Subcutaneous abdominal adipose tissue (tissue), 5 donors: Measurements from ENCODE around the gene TREM1.

ENCODE experiments used
- H3K27ac ChIP-seq: one replicate; pipeline ENCODE4 v1.7.0; 2013; ENCODE audit warnings: low read depth, mild to moderate bottlenecking, inconsistent platforms, low read length, moderate library complexity
- H3K27me3 ChIP-seq, 5 donors: one replicate each; pipeline ENCODE4 v1.7.0; 2013; ENCODE audit warnings: low read length in 5 of 5, inconsistent platforms in 1 of 5; ENCODE audit not compliant: control insufficient read depth in 5 of 5, insufficient read depth in 4 of 5
- H3K36me3 ChIP-seq, 5 donors: one replicate each; pipeline ENCODE4 v1.7.0; 2013; ENCODE audit warnings: low read length in 5 of 5; ENCODE audit not compliant: control insufficient read depth in 5 of 5, insufficient read depth in 5 of 5
- H3K4me1 ChIP-seq, 5 donors: one replicate each; pipeline ENCODE4 v1.7.0; 2013; ENCODE audit warnings: low read length in 5 of 5, mild to moderate bottlenecking in 3 of 5, moderate library complexity in 1 of 5; ENCODE audit not compliant: control insufficient read depth in 5 of 5, insufficient read depth in 5 of 5
- H3K4me3 ChIP-seq, 5 donors: one replicate each; pipeline ENCODE4 v1.7.0; 2013; ENCODE audit warnings: low read length in 5 of 5, low read depth in 1 of 5
- H3K9ac ChIP-seq, 5 donors: one replicate each; pipeline ENCODE4 v1.7.0; 2013; ENCODE audit warnings: low read length in 5 of 5, mild to moderate bottlenecking in 4 of 5, moderate library complexity in 3 of 5
- H3K9me3 ChIP-seq, 5 donors: one replicate each; pipeline ENCODE4 v1.7.0; 2013; ENCODE audit warnings: low read length in 5 of 5; ENCODE audit not compliant: control insufficient read depth in 5 of 5
- donor health status: healthy.
- donor health status: healthy.
- donor health status: healthy.
- donor health status: healthy.
- donor health status: healthy.

Gene TREM1

GRCh38 chr6:41278699-41279405 is 7.6 kb downstream of the TREM1 start:
- Histone ChIP-seq H3K36me3 (no peaks in the 10 kb centered on the region), H3K4me3 (no peak overlapping the region), H3K27me3 (peaks cover 0 to 8% (median 4%) of the 10 kb centered on the region in 5 donors), H3K9ac (no peak overlapping the region), H3K9me3 (no peaks in the 10 kb centered on the region), H3K27ac (no peak overlapping the region), H3K4me1 (peaks cover 0 to 27% (median 12%) of the 10 kb centered on the region in 5 donors)

DNA sequence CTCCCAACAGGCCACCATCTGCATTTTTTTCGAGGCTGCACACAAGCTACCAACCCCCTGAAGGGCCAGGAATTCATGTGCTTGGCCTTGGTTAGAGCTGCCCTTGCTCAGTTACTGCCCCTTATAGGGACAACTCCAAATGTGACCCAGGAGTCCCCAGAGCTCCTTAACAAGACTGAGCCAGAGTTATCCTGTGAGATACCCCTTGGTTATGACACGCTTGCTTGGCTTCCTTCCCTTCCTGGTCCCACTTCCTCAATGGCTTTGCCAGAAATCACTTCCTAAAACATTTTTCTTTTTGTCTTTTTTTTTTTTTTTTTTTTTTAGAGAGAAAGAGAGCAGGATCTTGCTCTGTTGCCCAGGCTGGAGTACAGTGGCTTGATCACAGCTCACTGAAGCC is 8.9 kb downstream of the TREM1 start:
- H3K4me1 ChIP-seq = peaks cover 0 to 29% (median 12%) of the 10 kb centered on the region in 5 donors
- no peak overlapping the region for H3K4me3 ChIP-seq
- H3K27me3 ChIP-seq = peaks cover 0 to 12% (median 3%) of the 10 kb centered on the region in 5 donors
- H3K36me3 ChIP-seq = no peaks in the 10 kb centered on the region
- H3K9me3 ChIP-seq = no peaks in the 10 kb centered on the region
- no peak overlapping the region for H3K27ac ChIP-seq
- H3K9ac ChIP-seq = no peak overlapping the region

GRCh38 chr6:41275489-41275888 is 11.0 kb downstream of the TREM1 start:
- Histone ChIP-seq H3K4me3 (no peak overlapping the region), H3K36me3 (no peaks in the 10 kb centered on the region), H3K27me3 (peaks cover 0 to 12% (median 3%) of the 10 kb centered on the region in 5 donors), H3K27ac (no peak overlapping the region), H3K9me3 (no peaks in the 10 kb centered on the region), H3K4me1 (peaks cover 0 to 31% (median 12%) of the 10 kb centered on the region in 5 donors), H3K9ac (no peak overlapping the region)

DNA sequence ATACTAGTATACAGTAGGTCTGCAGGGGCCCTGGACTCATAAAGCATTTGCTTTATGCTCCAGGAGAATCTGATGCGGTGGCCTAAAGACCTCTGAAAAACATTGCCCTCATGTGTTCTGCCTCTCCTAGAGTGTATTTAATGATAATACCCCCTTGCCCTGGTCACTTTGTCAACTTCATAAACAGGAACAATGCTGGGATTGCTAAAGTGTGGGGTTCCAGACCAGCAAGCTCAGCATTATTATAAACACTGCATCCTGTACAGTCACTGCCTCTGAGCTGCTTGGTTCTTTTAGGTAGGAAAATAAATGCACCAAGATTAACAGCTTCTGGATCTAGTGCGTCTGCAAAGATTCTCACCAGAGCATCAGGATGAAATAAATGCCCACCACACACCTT is 12.2 kb downstream of the TREM1 start:
- no peaks in the 10 kb centered on the region for H3K36me3 ChIP-seq
- no peak overlapping the region for H3K27ac ChIP-seq
- H3K4me3 ChIP-seq = no peak overlapping the region
- H3K27me3 ChIP-seq = peaks cover 0 to 12% (median 3%) of the 10 kb centered on the region in 5 donors
- peaks cover 0 to 30% (median 12%) of the 10 kb centered on the region in 5 donors for H3K4me1 ChIP-seq
- no peak overlapping the region for H3K9ac ChIP-seq
- no peaks in the 10 kb centered on the region for H3K9me3 ChIP-seq

DNA sequence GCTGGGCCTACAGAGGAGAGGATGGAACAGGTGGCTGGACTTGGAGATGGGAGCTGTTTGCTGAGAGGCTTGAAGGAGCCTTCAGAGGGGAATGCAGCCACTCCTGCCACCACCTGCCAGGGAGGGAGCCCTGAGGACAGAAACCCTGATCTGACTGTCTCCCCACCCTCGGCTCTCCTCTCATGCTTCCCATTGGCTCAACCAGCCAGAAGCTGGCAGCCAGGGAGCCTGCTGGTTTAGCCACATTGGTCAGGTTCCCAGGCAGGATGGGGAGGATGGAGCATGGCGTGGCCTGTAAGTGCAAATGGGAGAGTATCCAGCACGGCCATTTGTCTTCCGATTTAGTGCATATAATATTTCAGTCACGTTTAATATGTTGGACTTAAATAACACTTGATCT is 12.8 kb downstream of the TREM1 start:
- Histone ChIP-seq H3K4me3 (no peak overlapping the region), H3K27ac (no peak overlapping the region), H3K36me3 (no peaks in the 10 kb centered on the region), H3K9ac (no peak overlapping the region), H3K4me1 (peaks cover 0 to 25% (median 8%) of the 10 kb centered on the region in 5 donors), H3K27me3 (peaks cover 0 to 12% (median 3%) of the 10 kb centered on the region in 5 donors), H3K9me3 (no peaks in the 10 kb centered on the region)

DNA sequence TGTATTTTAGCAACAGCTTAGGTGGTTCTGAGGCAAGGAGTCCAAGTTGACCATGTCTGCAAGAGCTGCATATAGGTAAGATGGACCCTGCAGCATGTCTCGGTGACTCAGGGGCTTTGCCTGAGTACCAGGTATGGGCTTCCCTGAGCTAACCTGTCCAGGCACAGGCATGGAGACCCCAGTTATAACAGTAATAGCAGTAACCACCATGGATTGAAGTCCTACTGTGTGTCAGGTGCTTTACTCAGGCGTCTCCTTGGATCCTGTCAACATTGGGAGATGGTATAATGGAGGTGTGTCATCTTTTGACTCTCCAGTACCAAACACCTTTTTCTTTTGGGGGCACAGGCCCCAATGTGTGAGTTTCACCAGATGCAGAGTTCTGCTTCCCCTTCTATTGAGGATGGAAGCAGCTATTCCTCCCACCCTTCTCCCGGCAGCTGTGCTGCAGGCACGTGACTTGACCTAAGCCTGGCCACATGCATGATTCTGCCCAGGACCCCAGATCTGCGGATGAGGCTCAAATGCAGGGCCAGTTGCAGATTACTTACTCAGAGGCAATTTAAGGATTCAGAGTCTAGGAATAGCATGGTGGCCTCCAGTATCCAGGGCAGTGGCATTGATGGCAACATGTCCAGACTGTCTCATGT is 13.8 kb downstream of the TREM1 start:
- Histone ChIP-seq H3K27me3 (peaks cover 0 to 12% (median 3%) of the 10 kb centered on the region in 5 donors), H3K9me3 (no peaks in the 10 kb centered on the region), H3K36me3 (no peaks in the 10 kb centered on the region), H3K4me3 (no peak overlapping the region), H3K9ac (no peak overlapping the region), H3K4me1 (peaks cover 0 to 20% (median 3%) of the 10 kb centered on the region in 5 donors), H3K27ac (no peak overlapping the region)

DNA sequence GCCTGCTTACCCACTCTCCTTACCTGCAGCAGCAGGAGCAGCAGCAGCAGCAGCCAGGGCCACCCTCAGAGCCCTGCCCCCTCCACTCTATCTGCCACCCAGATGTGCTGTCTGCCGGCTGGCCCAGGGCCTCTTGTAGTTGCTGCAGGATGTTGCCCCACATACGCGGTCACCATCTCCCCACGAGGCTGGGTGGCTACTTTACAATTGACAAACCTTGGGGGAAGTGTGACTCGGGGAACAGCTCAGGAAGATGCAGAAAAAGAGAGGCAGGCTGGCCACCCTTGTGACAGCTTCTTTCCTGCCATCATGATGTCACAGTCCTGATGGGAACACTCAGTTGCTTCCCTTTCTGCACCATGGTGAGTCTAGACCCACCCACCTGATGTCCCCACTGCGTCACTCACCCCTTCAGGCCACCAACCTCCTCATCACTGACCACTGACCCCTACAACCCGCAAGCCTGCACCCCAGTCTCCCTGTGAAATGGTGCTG is 14.5 kb downstream of the TREM1 start:
- Histone ChIP-seq H3K27me3 (peaks cover 0 to 12% (median 3%) of the 10 kb centered on the region in 5 donors), H3K4me1 (peaks cover 0 to 14% (median under 1%) of the 10 kb centered on the region in 5 donors), H3K4me3 (no peak overlapping the region), H3K9me3 (no peaks in the 10 kb centered on the region), H3K36me3 (no peaks in the 10 kb centered on the region), H3K27ac (no peak overlapping the region), H3K9ac (no peak overlapping the region)

GRCh38 chr6:41269716-41270115 is 16.8 kb downstream of the TREM1 start:
- Histone ChIP-seq H3K27me3 (peaks cover 0 to 4% (median 3%) of the 10 kb centered on the region in 5 donors), H3K4me3 (no peak overlapping the region), H3K36me3 (no peaks in the 10 kb centered on the region), H3K27ac (no peak overlapping the region), H3K9me3 (peaks cover 0 to under 1% (median 0%) of the 10 kb centered on the region in 5 donors), H3K4me1 (peaks cover 0 to 13% (median 0%) of the 10 kb centered on the region in 5 donors), H3K9ac (no peak overlapping the region)

- Histone ChIP-seq H3K4me1 (peaks cover 0 to 7% (median 0%) of the 10 kb centered on the region in 5 donors), H3K4me3 (no peak overlapping the region), H3K27ac (no peak overlapping the region), H3K9ac (no peak overlapping the region), H3K9me3 (peaks cover 0 to 3% (median 0%) of the 10 kb centered on the region in 5 donors), H3K27me3 (peaks cover 0 to 3% (median 0%) of the 10 kb centered on the region in 5 donors), H3K36me3 (no peaks in the 10 kb centered on the region)
Observed at GRCh38 chr6:41269166-41269565, 17.3 kb downstream of the TREM1 start.

GRCh38 chr6:41268478-41268877 is 18.0 kb downstream of the TREM1 start:
- Histone ChIP-seq H3K4me3 (no peak overlapping the region), H3K27me3 (no peaks in the 10 kb centered on the region), H3K27ac (no peak overlapping the region)

More at GRCh38 chr6:41268478-41268877, 18.0 kb downstream of the TREM1 start:
- no peak overlapping the region for H3K9ac ChIP-seq
- H3K4me1 ChIP-seq = peaks cover 0 to 3% (median 0%) of the 10 kb centered on the region in 5 donors
- H3K9me3 ChIP-seq = peaks cover 2 to 4% (median 3%) of the 10 kb centered on the region in 5 donors
- no peaks in the 10 kb centered on the region for H3K36me3 ChIP-seq
